PC-3 (cell line): ENCODE measurements around the gene ZC2HC1B. TPM values are rescaled to one million over a fixed set of nuclear protein-coding genes. Genes with fewer than 3 reads are reported as not detected.

Source experiments
- ATAC-seq: fragments of 200-7000 bp; cut with Tn5 transposase; 2 replicates; pipeline ENCODE4 v1.9.1; 2020; ENCODE audit warnings: mild to moderate bottlenecking, moderate library complexity
- BruUV-seq: library from RNA; stranded (reverse); fragments of 400-500 nt; replicated peaks from 2 replicates; lab custom pipeline; 2021; lab: Mats Ljungman, UMichigan
- CTCF ChIA-PET: fragments of 300-600 bp; sonication (Branson Sonifier 250); formaldehyde crosslinking; loops from one replicate; lab custom pipeline; 2022; ENCODE audit warnings: antibody characterized with exemption; lab: Charles Lee
- POLR2A ChIA-PET: fragments of 300-600 bp; sonication (Branson Sonifier 250); formaldehyde crosslinking; loops from one replicate; lab custom pipeline; 2022; ENCODE audit warnings: antibody characterized with exemption; ENCODE audit not compliant: unreplicated experiment; lab: Charles Lee
- DNase-seq: peaks from one replicate; pipeline ENCODE4 v3.0.0-alpha.2; 2015
- H2AFZ ChIP-seq: fragments of 300-600 bp; sonication (generic); 2 replicates; pipeline ENCODE4 v1.6.0; 2016; ENCODE audit warnings: antibody characterized with exemption, low read length
- H3F3A ChIP-seq: fragments of 300-600 bp; sonication (generic); one replicate; pipeline ENCODE4 v1.6.0; 2017; ENCODE audit warnings: antibody characterized with exemption, low read length, control low read depth, mild to moderate bottlenecking; ENCODE audit not compliant: unreplicated experiment
- H3K27ac ChIP-seq: fragments of 300-600 bp; sonication (generic); 2 replicates; pipeline ENCODE4 v1.5.1; 2016; ENCODE audit warnings: mild to moderate bottlenecking, low read length
- H3K27me3 ChIP-seq: fragments of 300-600 bp; sonication (generic); 2 replicates; pipeline ENCODE4 v1.6.1; 2016; ENCODE audit warnings: low read length, mixed read lengths
- H3K36me3 ChIP-seq: fragments of 300-600 bp; sonication (generic); 2 replicates; pipeline ENCODE4 v1.6.1; 2016; ENCODE audit warnings: low read depth, mixed run types, low read length, mixed read lengths
- H3K4me1 ChIP-seq: fragments of 300-600 bp; sonication (generic); 2 replicates; pipeline ENCODE4 v1.5.1; 2016; ENCODE audit warnings: low read length; ENCODE audit not compliant: insufficient read depth
- H3K4me2 ChIP-seq: fragments of 300-600 bp; sonication (generic); 2 replicates; pipeline ENCODE4 v1.6.0; 2016; ENCODE audit warnings: low read length
- H3K4me3 ChIP-seq: fragments of 300-600 bp; sonication (generic); 2 replicates; pipeline ENCODE4 v1.5.1; 2016; ENCODE audit warnings: mild to moderate bottlenecking, low read length, mixed read lengths
- H3K79me2 ChIP-seq: fragments of 300-600 bp; sonication (generic); 2 replicates; pipeline ENCODE4 v1.6.1; 2017; ENCODE audit warnings: low read length, mixed read lengths
- H3K9ac ChIP-seq: fragments of 300-600 bp; sonication (generic); 2 replicates; pipeline ENCODE4 v1.6.0; 2016; ENCODE audit warnings: mild to moderate bottlenecking, low read length
- H3K9me2 ChIP-seq: fragments of 300-600 bp; sonication (generic); replicated peaks from 2 replicates; pipeline ENCODE4 v1.6.1; 2016; ENCODE audit warnings: mixed run types, low read length, mixed read lengths
- H3K9me3 ChIP-seq: fragments of 300-600 bp; sonication (generic); 2 replicates; pipeline ENCODE4 v1.6.1; 2016; ENCODE audit warnings: low read length, mixed read lengths
- H4K20me1 ChIP-seq: fragments of 300-600 bp; sonication (generic); 2 replicates; pipeline ENCODE4 v1.6.1; 2016; ENCODE audit warnings: low read length, mixed read lengths
- CTCF ChIP-seq: fragments of 300-600 bp; sonication (generic); conservative IDR thresholded peaks from 2 replicates; pipeline ENCODE4 v1.5.1; 2017; ENCODE audit warnings: antibody characterized with exemption, low read depth, mild to moderate bottlenecking, low read length
- EZH2 ChIP-seq: fragments of 300-600 bp; sonication (generic); IDR thresholded peaks from one replicate; pipeline ENCODE4 v1.6.1; 2017; ENCODE audit warnings: antibody characterized with exemption, mild to moderate bottlenecking, low read length; ENCODE audit not compliant: unreplicated experiment
- EZH2phosphoT487 ChIP-seq: fragments of 300-600 bp; sonication (generic); IDR thresholded peaks from 2 replicates; pipeline ENCODE4 v1.6.1; 2018; ENCODE audit warnings: mild to moderate bottlenecking, antibody characterized with exemption, low read length, borderline replicate concordance
- intact Hi-C: fragments of 100-400 bp; cut with micrococcal nuclease; formaldehyde crosslinking; loops from 2 replicates; pipeline ENCODE4 v1.9.0; 2023
- total RNA-seq: library from RNA; depleted of rRNA; stranded (reverse); fragments of >200 nt; gene quantifications from 2 replicates; pipeline ENCODE4 v1.2.3, GENCODE V29; 2014

The ZC2HC1B gene
- total RNA-seq, 1 experiment from 2014 or later = not detected

DNA sequence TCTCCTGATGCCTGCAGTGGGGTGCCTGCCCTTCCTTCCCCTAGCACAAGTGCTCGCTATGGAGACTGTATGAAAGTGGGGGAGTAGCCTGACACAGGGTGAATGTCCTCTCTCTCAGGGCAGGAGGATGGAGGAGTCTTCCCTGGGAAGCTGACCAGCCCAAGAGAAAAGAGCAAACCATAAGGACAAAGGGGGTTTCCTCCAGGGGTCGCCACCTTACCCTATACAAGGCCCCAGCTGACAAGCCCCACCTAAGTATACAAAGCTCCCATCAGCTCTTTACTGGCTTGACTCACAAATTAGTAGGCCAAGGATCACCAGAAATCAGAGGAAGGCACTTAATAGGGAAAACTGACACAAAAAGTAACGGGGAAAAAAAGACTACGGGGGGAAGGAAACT, 89.6 kb downstream of the ZC2HC1B start:
- no peaks in the 10 kb centered on the region for H3K79me2 ChIP-seq
- H3K9ac ChIP-seq = no peak overlapping the region
- H3K4me3 ChIP-seq = no peak overlapping the region
- no peaks in the 10 kb centered on the region for H3K4me1 ChIP-seq
- BruUV-seq = no TSS peak
- no peak overlapping the region for H3K27ac ChIP-seq
- H3K36me3 ChIP-seq = no peaks in the 10 kb centered on the region
- DNase-seq (no peak), ATAC-seq (no peak)
- no peaks in the 10 kb centered on the region for H3F3A ChIP-seq
- no peak overlapping the region for H2AFZ ChIP-seq
- ChIA-PET POLR2A (no interaction called here), CTCF (interaction anchor here (0.5 to 0.6 kb wide), 2 partner anchors 11 to 14 kb away, joined by 4 to 5 read pairs; no protein-coding TSS in a partner anchor)
- H3K9me2 ChIP-seq = no peaks in the 10 kb centered on the region
- H4K20me1 ChIP-seq = no peaks in the 10 kb centered on the region
- no peaks in the 10 kb centered on the region for H3K27me3 ChIP-seq
- no peaks in the 10 kb centered on the region for H3K9me3 ChIP-seq
- TF ChIP-seq EZH2phosphoT487 (no peak), EZH2 (no peak), CTCF (no peak)
- intact Hi-C loops = no loop called here
- H3K4me2 ChIP-seq = no peak overlapping the region

DNA sequence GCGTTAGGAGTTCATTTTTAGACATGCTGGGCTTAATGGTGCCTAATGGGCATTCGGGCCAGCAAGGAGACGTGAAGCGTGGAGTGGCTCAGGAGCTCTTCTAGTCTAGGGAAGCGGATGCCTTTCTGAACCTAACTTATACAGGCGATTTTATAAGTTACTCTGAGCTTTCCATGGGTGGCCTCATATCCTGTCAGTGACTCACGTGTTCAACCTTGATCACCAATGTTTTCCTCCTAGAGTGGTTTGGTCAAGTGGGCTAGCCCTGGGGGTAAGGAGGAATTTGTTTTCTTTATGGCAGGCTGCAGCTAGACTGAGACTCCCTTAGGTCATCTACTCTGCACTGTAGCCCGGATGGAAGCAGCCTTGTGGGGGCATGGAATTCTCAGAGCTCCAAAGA, 91.7 kb downstream of the ZC2HC1B start:
- no TSS peak for BruUV-seq

More for the DNA sequence above, 91.7 kb downstream of the ZC2HC1B start:
- ATAC-seq (no peak; the same call in 1 of the 2 replicates), DNase-seq (peak; percentile 12)
- H3K9ac ChIP-seq = no peak overlapping the region
- no peak overlapping the region for H3K27ac ChIP-seq
- H3K4me3 ChIP-seq = no peak overlapping the region
- intact Hi-C loops = no loop called here
- H3K27me3 ChIP-seq = no peaks in the 10 kb centered on the region
- CTCF ChIA-PET = no interaction called here
- H3K9me3 ChIP-seq = no peaks in the 10 kb centered on the region
- H3K36me3 ChIP-seq = no peaks in the 10 kb centered on the region
- H3K9me2 ChIP-seq = no peaks in the 10 kb centered on the region
- no peaks in the 10 kb centered on the region for H3K4me1 ChIP-seq
- H4K20me1 ChIP-seq = no peaks in the 10 kb centered on the region
- H3F3A ChIP-seq = no peaks in the 10 kb centered on the region
- no peak for TF ChIP-seq CTCF
- no peak for TF ChIP-seq EZH2
- no peak for TF ChIP-seq EZH2phosphoT487
- no peaks in the 10 kb centered on the region for H3K79me2 ChIP-seq
- POLR2A ChIA-PET = no interaction called here
- no peak overlapping the region for H3K4me2 ChIP-seq
- H2AFZ ChIP-seq = no peak overlapping the region
